ENCODE data around the gene ANO3.

- TF ChIP-seq POLR2AphosphoS5 (IDR thresholded peaks at IDR 0.05) (no peak), POLR2A (IDR thresholded peaks at IDR 0.05) (no peak), EP300 (IDR thresholded peaks at IDR 0.05) (no peak), CTCF (IDR thresholded peaks at IDR 0.05) (no peak)
Measured at GRCh38 chr11:26344647-26345046, 12.7 kb downstream of the ANO3 start.

Data from stomach (tissue), 4 donors.